Mesodermal cell (in vitro differentiated cells): Measurements from ENCODE around the gene TBC1D5.

Source experiments
- H3K27ac ChIP-seq: 2 replicates; pipeline ENCODE4 v1.7.0; 2013; ENCODE audit warnings: mild to moderate bottlenecking, low read depth, low read length, moderate library complexity; ENCODE audit not compliant: severe bottlenecking
- H3K36me3 ChIP-seq: 2 replicates; pipeline ENCODE4 v1.7.1; 2013; ENCODE audit warnings: mild to moderate bottlenecking, low read length, moderate library complexity; ENCODE audit not compliant: control insufficient read depth, insufficient read depth
- H3K4me1 ChIP-seq: one replicate; pipeline ENCODE4 v1.7.1; 2013; ENCODE audit warnings: mild to moderate bottlenecking, low read length; ENCODE audit not compliant: insufficient read depth, control insufficient read depth, poor library complexity, severe bottlenecking
- H3K4me3 ChIP-seq: 2 replicates; pipeline ENCODE4 v1.7.0; 2013; ENCODE audit warnings: low read length, control low read depth, mild to moderate bottlenecking; ENCODE audit not compliant: insufficient read depth, poor library complexity, severe bottlenecking; ENCODE audit errors: extremely low read depth
- H3K9me3 ChIP-seq: 2 replicates; pipeline ENCODE4 v1.7.1; 2013; ENCODE audit warnings: mild to moderate bottlenecking, low read length, moderate library complexity; ENCODE audit not compliant: control insufficient read depth
- WGBS, 2 experiments: methylation state at CpG; one replicate each; pipeline ENCODE4 v1.1.5; 2013; ENCODE audit warnings: missing lambda C conversion rate in 2 of 2; ENCODE audit not compliant: insufficient coverage in 2 of 2; 5-methylcytosine and 5-hydroxymethylcytosine counted together

The TBC1D5 gene

GRCh38 chr3:17238023-17238422 is 504.4 kb downstream of the TBC1D5 start:
- no peaks in the 10 kb centered on the region for H3K36me3 ChIP-seq

GRCh38 chr3:17235310-17235709 is 507.1 kb downstream of the TBC1D5 start:
- Histone ChIP-seq H3K36me3 (no peaks in the 10 kb centered on the region), H3K4me3 (no peak overlapping the region), H3K9me3 (no peaks in the 10 kb centered on the region), H3K27ac (no peak overlapping the region), H3K4me1 (no peaks in the 10 kb centered on the region)

More at GRCh38 chr3:17238023-17238422, 504.4 kb downstream of the TBC1D5 start:
- H3K4me1 ChIP-seq: no peaks in the 10 kb centered on the region
- no peaks in the 10 kb centered on the region for H3K9me3 ChIP-seq
- no peak overlapping the region for H3K27ac ChIP-seq
- no peak overlapping the region for H3K4me3 ChIP-seq

- Histone ChIP-seq H3K27ac (no peak overlapping the region), H3K36me3 (no peaks in the 10 kb centered on the region), H3K4me3 (no peak overlapping the region), H3K4me1 (no peaks in the 10 kb centered on the region), H3K9me3 (no peaks in the 10 kb centered on the region)
Measured at GRCh38 chr3:17234382-17234781, 508.0 kb downstream of the TBC1D5 start.

DNA sequence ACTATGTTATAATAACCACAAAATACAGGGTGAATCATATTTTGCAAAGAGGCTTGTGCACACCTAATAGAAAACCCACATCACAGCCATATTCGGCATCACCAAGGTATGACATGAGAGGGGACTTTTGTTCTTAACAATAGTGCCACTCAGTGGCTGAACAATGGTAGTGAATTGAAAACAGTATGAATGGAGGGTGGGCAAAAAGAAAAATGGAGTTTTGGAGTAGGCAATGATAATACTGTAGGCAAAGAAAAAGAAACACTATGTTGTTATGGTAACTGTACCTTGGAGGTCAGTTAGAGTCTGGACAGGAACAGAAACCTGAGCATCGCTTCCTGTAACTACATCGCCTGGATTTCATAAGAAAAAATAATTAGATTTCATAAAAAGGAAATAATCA is 509.0 kb downstream of the TBC1D5 start:
- no peaks in the 10 kb centered on the region for H3K9me3 ChIP-seq
- 33% methylated on average over 1 of the region's 3 CpGs; no CpG with 5 or more reads in 1 of the 2 experiments for WGBS, 2 experiments
- H3K36me3 ChIP-seq: no peaks in the 10 kb centered on the region
- no peak overlapping the region for H3K4me3 ChIP-seq
- H3K27ac ChIP-seq: no peak overlapping the region
- no peaks in the 10 kb centered on the region for H3K4me1 ChIP-seq

- Histone ChIP-seq H3K4me1 (no peaks in the 10 kb centered on the region), H3K27ac (no peak overlapping the region), H3K36me3 (no peaks in the 10 kb centered on the region), H3K4me3 (no peak overlapping the region), H3K9me3 (no peaks in the 10 kb centered on the region)
Measured at GRCh38 chr3:17232442-17232841, 510.0 kb downstream of the TBC1D5 start.

GRCh38 chr3:17231537-17232261 is 510.7 kb downstream of the TBC1D5 start:
- Histone ChIP-seq H3K36me3 (no peaks in the 10 kb centered on the region), H3K4me1 (no peaks in the 10 kb centered on the region), H3K27ac (no peak overlapping the region), H3K4me3 (no peak overlapping the region), H3K9me3 (no peaks in the 10 kb centered on the region)
- WGBS, 2 experiments: 83 to 89% methylated on average over 1 of the region's 3 CpGs

DNA sequence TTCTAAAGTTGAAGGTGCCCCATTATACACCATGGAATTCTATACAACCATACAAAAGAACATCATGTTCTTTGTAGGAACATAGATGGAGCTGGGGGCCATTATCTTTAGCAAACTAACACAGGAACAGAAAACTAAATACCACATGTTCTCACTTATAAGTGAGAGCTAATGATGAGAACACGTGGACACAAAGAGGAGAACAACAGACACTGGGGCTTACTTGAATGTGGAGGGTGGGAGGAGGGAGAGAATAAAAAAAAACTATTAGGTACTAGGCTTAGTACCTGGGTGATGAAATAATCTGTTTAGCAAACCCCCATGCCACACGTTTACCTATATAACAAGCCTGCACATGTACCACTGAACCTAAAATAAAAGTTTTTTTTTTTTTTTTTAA is 515.0 kb downstream of the TBC1D5 start:
- Histone ChIP-seq H3K4me3 (no peak overlapping the region), H3K36me3 (no peaks in the 10 kb centered on the region), H3K27ac (no peak overlapping the region), H3K4me1 (no peaks in the 10 kb centered on the region), H3K9me3 (no peaks in the 10 kb centered on the region)
- WGBS, 2 experiments: no CpG with 5 or more reads among the region's 2 CpGs

DNA sequence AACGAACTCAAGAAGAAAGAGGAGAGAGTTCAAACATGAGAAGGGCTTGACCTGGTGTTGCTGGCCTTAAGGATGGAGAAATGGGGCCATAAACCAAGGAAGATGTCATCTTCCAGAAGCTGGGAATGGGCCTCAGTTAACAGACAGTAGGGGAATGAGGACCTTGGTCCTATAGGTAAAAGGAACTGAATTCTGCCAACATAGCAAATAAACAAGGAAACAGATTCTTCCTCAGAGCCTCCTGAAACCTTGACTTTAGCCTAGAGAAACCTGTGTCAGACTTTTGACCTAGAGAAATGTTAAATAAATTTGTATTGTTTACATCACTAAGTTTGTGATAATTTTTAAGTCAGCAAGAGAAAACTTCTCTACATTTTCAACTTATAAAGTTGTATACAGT is 520.9 kb downstream of the TBC1D5 start:
- H3K9me3 ChIP-seq: no peaks in the 10 kb centered on the region
- H3K36me3 ChIP-seq: no peaks in the 10 kb centered on the region
- 89 to 93% methylated on average over 1 of the region's 1 CpG for WGBS, 2 experiments
- H3K4me3 ChIP-seq: no peak overlapping the region
- H3K4me1 ChIP-seq: no peaks in the 10 kb centered on the region
- H3K27ac ChIP-seq: no peak overlapping the region

DNA sequence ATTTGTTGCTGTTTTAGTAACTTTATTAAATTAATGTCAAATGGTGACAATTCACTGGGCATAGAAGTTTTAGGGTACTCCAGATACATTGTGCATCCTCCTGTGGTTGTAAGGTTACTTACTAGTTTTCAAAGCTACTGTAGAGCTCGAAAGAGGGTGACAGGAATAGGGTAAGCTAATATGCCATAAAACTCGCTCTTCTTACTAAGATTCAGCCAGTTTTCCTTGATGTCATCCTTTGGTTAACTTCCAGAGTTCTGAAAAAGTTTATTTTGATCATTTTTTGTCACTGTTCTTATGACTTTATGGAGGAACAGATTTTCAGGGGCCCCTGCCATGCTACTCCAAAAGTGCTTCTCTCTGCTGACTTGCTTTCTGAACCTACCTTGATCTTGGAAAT is 522.8 kb downstream of the TBC1D5 start:
- 83 to 90% methylated on average over 1 to 2 of the region's 2 CpGs for WGBS, 2 experiments
- H3K27ac ChIP-seq: no peak overlapping the region
- H3K4me3 ChIP-seq: no peak overlapping the region
- no peaks in the 10 kb centered on the region for H3K36me3 ChIP-seq
- H3K4me1 ChIP-seq: no peaks in the 10 kb centered on the region
- no peaks in the 10 kb centered on the region for H3K9me3 ChIP-seq

DNA sequence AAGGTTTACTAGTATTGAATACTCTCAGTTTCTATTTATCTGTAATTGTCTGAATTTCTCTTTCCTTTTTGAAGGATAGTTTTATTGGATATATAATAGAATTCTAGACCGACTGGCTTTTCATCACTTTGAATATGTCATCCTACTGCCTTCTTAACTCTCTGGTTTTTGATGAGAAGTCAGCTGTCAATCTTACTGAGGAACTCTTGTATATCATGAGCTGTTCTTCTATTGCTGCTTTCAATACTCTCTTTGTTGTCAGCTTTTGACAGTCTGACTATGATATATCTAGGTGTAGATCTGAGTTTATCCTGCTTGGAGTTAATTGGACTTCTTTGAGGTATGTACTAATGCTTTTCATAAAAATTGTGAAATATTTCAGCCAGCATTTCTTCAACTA is 523.8 kb downstream of the TBC1D5 start:
- H3K9me3 ChIP-seq: no peaks in the 10 kb centered on the region
- H3K27ac ChIP-seq: no peak overlapping the region
- no peaks in the 10 kb centered on the region for H3K36me3 ChIP-seq
- WGBS, 2 experiments: no CpG with 5 or more reads among the region's 1 CpG
- H3K4me3 ChIP-seq: no peak overlapping the region
- H3K4me1 ChIP-seq: no peaks in the 10 kb centered on the region

DNA sequence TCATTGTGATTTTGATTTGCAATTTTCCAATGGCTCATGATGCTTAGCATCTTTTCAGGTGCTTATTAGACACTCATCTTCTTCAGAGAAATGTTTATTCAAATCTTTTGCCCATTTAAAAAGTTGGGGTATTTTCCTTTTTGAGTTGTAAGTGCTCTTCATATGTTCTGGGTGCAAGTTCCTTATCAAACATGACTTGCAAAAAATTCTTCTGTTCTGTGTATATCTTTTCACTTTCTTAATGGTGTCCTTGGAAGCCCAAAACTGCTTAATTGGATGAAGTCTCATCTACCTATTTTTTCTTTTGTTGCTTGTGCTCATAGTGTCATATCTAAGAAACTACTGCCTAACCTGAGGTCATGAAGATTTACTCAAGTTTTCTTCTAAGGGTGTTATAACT is 524.8 kb downstream of the TBC1D5 start:
- H3K27ac ChIP-seq: no peak overlapping the region
- no peaks in the 10 kb centered on the region for H3K9me3 ChIP-seq
- H3K4me1 ChIP-seq: no peaks in the 10 kb centered on the region
- no peaks in the 10 kb centered on the region for H3K36me3 ChIP-seq
- H3K4me3 ChIP-seq: no peak overlapping the region
